Measurements from ENCODE around the gene GPR25.

The GPR25 gene

DNA sequence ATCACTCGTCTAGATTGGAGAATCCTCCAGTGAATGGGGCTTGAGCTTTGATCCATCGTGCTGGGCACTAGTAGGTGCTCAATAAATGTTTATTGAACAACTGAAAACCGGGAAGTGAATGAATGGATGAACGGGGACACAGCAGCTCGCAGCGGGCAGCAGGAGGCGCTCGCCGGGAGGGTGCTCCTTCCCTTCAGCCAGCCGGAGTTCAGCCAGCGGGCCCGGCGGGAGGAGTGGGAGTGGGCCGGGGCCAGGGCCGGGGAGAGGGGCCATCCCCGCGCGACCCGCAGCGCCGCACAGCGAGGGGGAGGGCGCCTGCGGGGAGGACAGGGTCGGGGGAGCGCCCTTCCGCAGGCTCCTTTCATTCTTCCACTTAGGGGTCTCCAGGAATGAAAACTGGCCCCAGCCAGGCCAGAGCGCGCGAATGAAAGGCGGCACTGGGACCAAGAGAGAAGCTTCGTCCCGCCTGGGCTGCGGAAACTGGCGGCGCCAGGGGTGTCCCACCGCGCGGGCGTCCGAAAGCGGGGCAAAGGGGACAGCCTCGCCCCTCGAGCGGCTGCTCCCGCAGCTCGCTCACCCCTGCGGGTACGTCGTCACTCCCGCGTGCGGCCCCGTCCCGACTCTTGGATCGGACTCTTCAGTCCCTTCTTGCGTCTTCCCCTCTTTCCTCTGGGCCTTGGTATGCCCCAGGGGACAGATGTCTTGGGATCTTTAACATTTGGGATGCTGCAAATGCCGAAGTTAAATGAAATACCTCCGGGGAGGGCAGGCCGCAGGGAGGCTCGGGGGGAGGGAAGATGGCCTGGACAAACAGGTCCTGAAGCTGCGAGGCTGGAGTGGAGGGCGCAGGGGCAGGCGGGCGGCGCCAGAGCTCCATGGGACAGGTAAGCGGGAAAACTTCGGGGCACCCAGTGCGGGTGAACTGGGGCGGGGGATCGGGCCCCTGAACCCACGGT is 18.3 kb downstream of the GPR25 start:
- DNase-seq (ENCODE audit: low read depth, low spot score) = no peak
- CTCF ChIA-PET = interaction anchor here (0.7 to 2.0 kb wide), 10 partner anchors 9 to 200 kb away, joined by 3 to 10 read pairs (median 4); no protein-coding TSS in a partner anchor
- peak overlapping the region; percentile 55 for H3K4me3 ChIP-seq (ENCODE audit: low read depth, low read length)
- POLR2A ChIA-PET = interaction anchor here (0.9 kb wide), 1 partner anchor 81 kb away, joined by 3 read pairs; no protein-coding TSS in a partner anchor
- TF ChIP-seq, protein P1, sequence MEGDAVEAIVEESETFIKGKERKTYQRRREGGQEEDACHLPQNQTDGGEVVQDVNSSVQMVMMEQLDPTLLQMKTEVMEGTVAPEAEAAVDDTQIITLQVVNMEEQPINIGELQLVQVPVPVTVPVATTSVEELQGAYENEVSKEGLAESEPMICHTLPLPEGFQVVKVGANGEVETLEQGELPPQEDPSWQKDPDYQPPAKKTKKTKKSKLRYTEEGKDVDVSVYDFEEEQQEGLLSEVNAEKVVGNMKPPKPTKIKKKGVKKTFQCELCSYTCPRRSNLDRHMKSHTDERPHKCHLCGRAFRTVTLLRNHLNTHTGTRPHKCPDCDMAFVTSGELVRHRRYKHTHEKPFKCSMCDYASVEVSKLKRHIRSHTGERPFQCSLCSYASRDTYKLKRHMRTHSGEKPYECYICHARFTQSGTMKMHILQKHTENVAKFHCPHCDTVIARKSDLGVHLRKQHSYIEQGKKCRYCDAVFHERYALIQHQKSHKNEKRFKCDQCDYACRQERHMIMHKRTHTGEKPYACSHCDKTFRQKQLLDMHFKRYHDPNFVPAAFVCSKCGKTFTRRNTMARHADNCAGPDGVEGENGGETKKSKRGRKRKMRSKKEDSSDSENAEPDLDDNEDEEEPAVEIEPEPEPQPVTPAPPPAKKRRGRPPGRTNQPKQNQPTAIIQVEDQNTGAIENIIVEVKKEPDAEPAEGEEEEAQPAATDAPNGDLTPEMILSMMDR (IDR thresholded peaks at IDR 0.05; ENCODE audit: insufficient read depth, low read length, missing control alignments) = peak; percentile 66

DNA sequence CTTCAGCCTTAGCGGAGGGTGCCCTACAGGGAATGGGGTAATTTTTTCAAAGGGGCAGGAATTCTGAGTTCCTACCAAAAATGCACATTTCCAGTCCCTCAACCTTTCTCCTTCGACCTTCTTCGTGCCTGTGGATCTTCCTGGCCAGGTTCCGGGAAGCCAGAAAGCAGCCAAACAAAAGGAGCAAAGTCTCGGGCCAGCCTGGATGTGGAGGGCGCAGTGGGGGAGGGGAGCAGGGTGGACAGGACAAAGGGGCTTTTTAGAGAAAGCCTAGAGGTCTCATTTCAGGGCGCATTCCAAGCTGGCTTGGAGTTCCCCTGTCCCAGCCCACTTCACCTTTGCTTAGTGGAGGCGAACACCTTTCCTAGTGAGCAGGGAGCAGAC is 19.0 kb downstream of the GPR25 start:
- no peak for DNase-seq (ENCODE audit: low read depth, low spot score)
- H3K4me3 ChIP-seq (ENCODE audit: low read depth, low read length) = peak overlapping the region; percentile 55; the same call in 1 of the 2 replicates
- TF ChIP-seq, protein P1 (IDR thresholded peaks at IDR 0.05; ENCODE audit: insufficient read depth, low read length, missing control alignments) = no peak
- ChIA-PET POLR2A (interaction anchor here (0.9 kb wide), 1 partner anchor 80 kb away, joined by 3 read pairs; no protein-coding TSS in a partner anchor), CTCF (interaction anchor here (1.2 to 2.0 kb wide), 4 partner anchors 10 to 148 kb away, joined by 3 to 10 read pairs (median 4); no protein-coding TSS in a partner anchor)

DNA sequence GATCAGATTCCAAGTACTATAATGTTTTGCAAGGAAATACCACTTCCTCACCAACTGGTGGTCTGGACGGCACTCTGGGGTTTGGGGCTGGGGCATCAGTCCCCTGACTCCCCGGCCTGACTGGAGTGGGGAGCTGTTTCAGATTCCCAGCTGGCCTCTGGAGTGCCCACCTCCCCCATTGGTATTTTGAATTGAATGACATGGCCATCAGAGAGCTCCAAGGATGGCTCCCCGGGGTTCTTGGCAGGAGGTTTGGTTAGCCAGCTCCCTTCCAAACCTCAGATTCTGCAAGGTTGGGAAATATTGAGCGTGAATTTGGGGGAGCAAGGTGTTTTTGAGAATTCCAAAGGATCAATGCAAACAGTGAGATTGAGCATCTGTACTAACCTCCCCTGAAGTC is 19.8 kb downstream of the GPR25 start:
- H3K4me3 ChIP-seq (ENCODE audit: low read depth, low read length) = no peak overlapping the region
- ChIA-PET CTCF (no interaction called here), POLR2A (no interaction called here)
- no peak for DNase-seq (ENCODE audit: low read depth, low spot score)
- TF ChIP-seq, protein P1 (IDR thresholded peaks at IDR 0.05; ENCODE audit: insufficient read depth, low read length, missing control alignments) = no peak

DNA sequence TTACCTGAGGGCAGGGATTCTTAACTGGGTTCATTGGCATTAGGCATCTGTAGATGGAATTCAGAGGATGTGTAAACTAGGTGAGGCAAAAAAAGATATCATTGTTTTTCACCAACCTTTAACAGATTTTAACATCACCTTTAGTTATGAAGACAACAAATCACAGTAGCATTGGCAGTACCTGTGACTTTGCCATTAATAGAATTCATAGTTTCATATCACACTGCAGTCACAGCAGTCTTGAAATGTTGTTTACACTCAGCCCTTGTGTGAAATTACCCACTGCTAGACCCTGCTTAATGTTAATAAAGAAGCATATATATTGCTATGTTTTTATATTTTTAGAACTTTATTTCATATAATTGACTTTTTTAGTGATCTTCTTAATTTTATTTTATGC is 20.2 kb downstream of the GPR25 start:
- TF ChIP-seq, protein P1 (IDR thresholded peaks at IDR 0.05; ENCODE audit: insufficient read depth, low read length, missing control alignments) = no peak
- CTCF ChIA-PET = no interaction called here
- no peak overlapping the region for H3K4me3 ChIP-seq (ENCODE audit: low read depth, low read length)
- DNase-seq (ENCODE audit: low read depth, low spot score) = no peak
- POLR2A ChIA-PET = no interaction called here

DNA sequence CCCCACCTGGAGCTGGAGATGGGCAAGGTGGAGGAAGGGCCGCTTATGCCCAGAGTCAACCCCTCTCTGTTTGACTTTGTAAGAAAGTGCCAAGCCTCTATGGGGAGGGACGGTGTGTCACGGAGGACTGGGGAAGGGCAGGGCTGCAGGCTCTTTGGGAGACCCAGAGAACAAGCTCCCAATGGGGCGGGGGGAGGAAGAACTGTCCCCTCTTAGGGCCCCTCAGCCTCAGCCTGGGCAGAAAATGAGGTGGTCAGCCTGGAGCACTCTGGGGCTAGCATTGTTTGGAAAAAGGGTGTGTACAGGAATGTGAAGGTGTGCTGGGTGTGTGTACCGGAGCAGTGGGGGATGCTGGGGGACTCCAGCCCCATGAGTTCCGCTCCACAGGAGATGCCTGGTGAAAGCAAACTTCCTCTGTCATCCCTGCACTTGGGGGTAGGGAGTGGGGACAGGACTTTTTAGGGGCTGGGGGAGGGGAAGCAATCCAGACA is 20.7 kb downstream of the GPR25 start:
- TF ChIP-seq, protein P1 (IDR thresholded peaks at IDR 0.05; ENCODE audit: insufficient read depth, low read length, missing control alignments) = no peak
- CTCF ChIA-PET = no interaction called here
- H3K4me3 ChIP-seq (ENCODE audit: low read depth, low read length) = no peak overlapping the region
- no peak for DNase-seq (ENCODE audit: low read depth, low spot score)
- POLR2A ChIA-PET = no interaction called here
